ENCODE data around the gene PPARG.
"Not testable (repeated sequence)": the region's sequence is repeated elsewhere in the genome, so short reads cannot be mapped to it uniquely, and the experiment has no call there.

PPARG gene

GRCh38 chr3:12252889-12253288 is 36.0 kb upstream of the PPARG start:
- no peak overlapping the region for H3K4me3 ChIP-seq (ENCODE audit: low read depth, low read length)
- no peak for DNase-seq (ENCODE audit: low read depth)
- no peak for TF ChIP-seq CTCF (IDR thresholded peaks at IDR 0.05; ENCODE audit: low read depth, low read length, missing control alignments)

GRCh38 chr3:12253516-12254343 is 35.1 kb upstream of the PPARG start:
- no peak for DNase-seq (ENCODE audit: low read depth)
- no peak for TF ChIP-seq CTCF (IDR thresholded peaks at IDR 0.05; ENCODE audit: low read depth, low read length, missing control alignments)
- no peak overlapping the region for H3K4me3 ChIP-seq (ENCODE audit: low read depth, low read length)

- H3K4me3 ChIP-seq (ENCODE audit: low read depth, low read length) = no peak overlapping the region
- TF ChIP-seq CTCF (IDR thresholded peaks at IDR 0.05; ENCODE audit: low read depth, low read length, missing control alignments) = no peak
- no peak for DNase-seq (ENCODE audit: low read depth)
Observed at GRCh38 chr3:12255393-12255792, 33.5 kb upstream of the PPARG start.

GRCh38 chr3:12258911-12259310 is 30.0 kb upstream of the PPARG start:
- no peak overlapping the region for H3K4me3 ChIP-seq (ENCODE audit: low read depth, low read length)
- no peak for TF ChIP-seq CTCF (IDR thresholded peaks at IDR 0.05; ENCODE audit: low read depth, low read length, missing control alignments)
- DNase-seq (ENCODE audit: low read depth) = no peak

- DNase-seq (ENCODE audit: low read depth); H3K4me3 ChIP-seq (ENCODE audit: low read depth, low read length): not testable (repeated sequence)
Observed at GRCh38 chr3:12262173-12262572, 26.7 kb upstream of the PPARG start.

- H3K4me3 ChIP-seq (ENCODE audit: low read depth, low read length) = no peak overlapping the region
- TF ChIP-seq CTCF (IDR thresholded peaks at IDR 0.05; ENCODE audit: low read depth, low read length, missing control alignments) = no peak
- DNase-seq (ENCODE audit: low read depth) = no peak
Observed at GRCh38 chr3:12265508-12265907, 23.4 kb upstream of the PPARG start.

GRCh38 chr3:12266038-12266437 is 22.8 kb upstream of the PPARG start:
- no peak overlapping the region for H3K4me3 ChIP-seq (ENCODE audit: low read depth, low read length)
- TF ChIP-seq CTCF (IDR thresholded peaks at IDR 0.05; ENCODE audit: low read depth, low read length, missing control alignments) = no peak
- DNase-seq (ENCODE audit: low read depth) = no peak

Measured in GM12864 (cell line).